Brain pericyte (primary cell): Measurements from ENCODE around the gene PSMA7.
"Not testable (repeated sequence)": the region's sequence is repeated elsewhere in the genome, so short reads cannot be mapped to it uniquely, and the experiment has no call there.

Experiments used
- DNase-seq: peaks from one replicate; pipeline ENCODE4 v3.0.0-alpha.2; 2012; ENCODE audit warnings: low read depth, low spot score

PSMA7 gene

GRCh38 chr20:62155428-62156253 lies 12.4 kb upstream of the PSMA7 start:
- no peak for DNase-seq

GRCh38 chr20:62151835-62152364 lies 8.7 kb upstream of the PSMA7 start:
- no peak for DNase-seq

- no peak for DNase-seq
These were observed 8.0 kb upstream of the PSMA7 start for GRCh38 chr20:62151225-62151624.

GRCh38 chr20:62150310-62150575 lies 7.0 kb upstream of the PSMA7 start:
- DNase-seq: no peak

GRCh38 chr20:62149532-62150309 lies 6.5 kb upstream of the PSMA7 start:
- no peak for DNase-seq

GRCh38 chr20:62148908-62149314 lies 5.7 kb upstream of the PSMA7 start:
- DNase-seq: no peak

- not testable (repeated sequence) for DNase-seq
These were observed 5.2 kb upstream of the PSMA7 start for GRCh38 chr20:62148383-62148782.

- no peak for DNase-seq
These were observed 4.3 kb upstream of the PSMA7 start for GRCh38 chr20:62147528-62147927.

- no peak for DNase-seq
These were observed 3.9 kb upstream of the PSMA7 start for GRCh38 chr20:62147125-62147524.

- no peak for DNase-seq
These were observed 3.0 kb upstream of the PSMA7 start for GRCh38 chr20:62146019-62146755.

GRCh38 chr20:62145688-62146018 lies 2.5 kb upstream of the PSMA7 start:
- DNase-seq: no peak

- DNase-seq: no peak
These were observed 997 bp upstream of the PSMA7 start for GRCh38 chr20:62143957-62144825.

- DNase-seq: no peak
These were observed 728 bp downstream of the PSMA7 start for GRCh38 chr20:62142252-62143080.

- DNase-seq: no peak
These were observed 1.6 kb downstream of the PSMA7 start for GRCh38 chr20:62141397-62142251.

GRCh38 chr20:62141043-62141396 lies 2.2 kb downstream of the PSMA7 start:
- no peak for DNase-seq

- DNase-seq: no peak
These were observed 3.6 kb downstream of the PSMA7 start for GRCh38 chr20:62139636-62140035.

- DNase-seq: no peak
These were observed 4.3 kb downstream of the PSMA7 start for GRCh38 chr20:62138912-62139311.

- DNase-seq: no peak
These were observed 5.0 kb downstream of the PSMA7 start for GRCh38 chr20:62138204-62138543.

- no peak for DNase-seq
These were observed 5.6 kb downstream of the PSMA7 start for GRCh38 chr20:62137478-62138203.
